Testis (tissue), 3 donors: ENCODE data around the gene HK3. TPM values are rescaled to one million over a fixed set of nuclear protein-coding genes. Genes with fewer than 3 reads are reported as not detected.

Experiments
- DNase-seq: peaks from one replicate; pipeline ENCODE4 v3.0.0-alpha.2; 2019
- H3K27ac ChIP-seq, 2 donors: fragments of 200-600 bp; sonication (generic); one replicate each; pipeline ENCODE4 v1.5.1; 2019
- H3K27me3 ChIP-seq: fragments of 200-600 bp; sonication (generic); one replicate; pipeline ENCODE4 v1.5.1; 2019
- H3K36me3 ChIP-seq: fragments of 200-600 bp; sonication (generic); one replicate; pipeline ENCODE4 v1.5.1; 2017; ENCODE audit warnings: low read depth; ENCODE audit errors: missing control alignments
- H3K4me1 ChIP-seq: fragments of 200-600 bp; sonication (generic); one replicate; pipeline ENCODE4 v1.5.1; 2019
- H3K4me3 ChIP-seq, 2 donors: fragments of 200-600 bp; sonication (generic); one replicate each; pipeline ENCODE4 v1.5.1; 2017 to 2019
- H3K9me3 ChIP-seq: fragments of 200-600 bp; sonication (generic); one replicate; pipeline ENCODE4 v1.5.1; 2017
- CTCF ChIP-seq, 3 experiments: fragments of 450-650 bp in 2 of 3; fragments of 200-600 bp in 1 of 3; sonication (generic) in 1 of 3; IDR thresholded peaks; one replicate each; pipeline ENCODE4 v1.5.1; 2016 to 2019; ENCODE audit warnings: antibody characterized with exemption in 3 of 3, mild to moderate bottlenecking in 2 of 3, moderate library complexity in 1 of 3
- POLR2A ChIP-seq: fragments of 450-650 bp; IDR thresholded peaks from one replicate; pipeline ENCODE4 v1.6.1; 2017; ENCODE audit warnings: antibody characterized with exemption, mild to moderate bottlenecking, moderate library complexity
- WGBS, 2 donors: methylation state at CpG; one replicate each; pipeline ENCODE4 v1.1.5; 2018; 5-methylcytosine and 5-hydroxymethylcytosine counted together
- intact Hi-C: fragments of 100-400 bp; cut with DNase I; formaldehyde crosslinking; loops from one replicate; pipeline ENCODE4 v1.15.1; 2023; ENCODE audit warnings: low total_unique reads
- polyA plus RNA-seq: library from polyadenylated mRNA; stranded (reverse); fragments of 350-450 nt; fragmentation: Illumina TruSeq; extraction: RNeasy Lipid Tissue Mini Kit (QIAGEN cat#74804); gene quantifications from one replicate; pipeline ENCODE4 v1.2.3, GENCODE V29; 2014; ENCODE audit warnings: low read depth, low replicate concordance; ENCODE audit not compliant: insufficient read depth
- total RNA-seq, 2 donors: library from RNA; depleted of rRNA; stranded (reverse); fragments of >200 nt; gene quantifications; one replicate each; pipeline ENCODE4 v1.2.3, GENCODE V29; 2016

Gene HK3
- total and polyA plus RNA-seq, 3 donors from 2014 or later, result 6.3 to 10.9 (median 6.4) TPM

DNA sequence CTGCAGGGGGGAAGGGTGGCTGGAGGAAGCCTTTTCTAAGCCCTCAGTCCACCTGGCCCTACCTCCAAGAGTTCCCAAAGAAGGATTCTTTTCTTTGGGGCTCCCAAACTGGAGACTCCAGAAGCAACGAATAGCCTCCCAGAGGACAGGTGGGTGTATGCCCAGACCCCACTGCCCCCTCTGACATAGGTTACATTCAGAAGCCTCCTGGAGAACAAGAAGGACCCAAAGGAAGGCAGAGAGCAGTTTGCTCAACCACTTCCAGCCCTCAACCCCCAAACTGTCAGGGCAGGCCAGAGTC, 10.3 kb downstream of the HK3 start:
- Histone ChIP-seq H3K27ac (no peak overlapping the region), H3K4me3 (no peak overlapping the region), H3K9me3 (no peaks in the 10 kb centered on the region), H3K36me3 (no peaks in the 10 kb centered on the region), H3K27me3 (no peaks in the 10 kb centered on the region), H3K4me1 (no peaks in the 10 kb centered on the region)
- no peak for TF ChIP-seq POLR2A
- TF ChIP-seq CTCF (IDR thresholded peaks at IDR 0.05), result no peak
- no peak for DNase-seq
- intact Hi-C loops, result no loop called here
- WGBS, 2 donors, result 88 to 100% methylated on average over 1 of the region's 1 CpG

DNA sequence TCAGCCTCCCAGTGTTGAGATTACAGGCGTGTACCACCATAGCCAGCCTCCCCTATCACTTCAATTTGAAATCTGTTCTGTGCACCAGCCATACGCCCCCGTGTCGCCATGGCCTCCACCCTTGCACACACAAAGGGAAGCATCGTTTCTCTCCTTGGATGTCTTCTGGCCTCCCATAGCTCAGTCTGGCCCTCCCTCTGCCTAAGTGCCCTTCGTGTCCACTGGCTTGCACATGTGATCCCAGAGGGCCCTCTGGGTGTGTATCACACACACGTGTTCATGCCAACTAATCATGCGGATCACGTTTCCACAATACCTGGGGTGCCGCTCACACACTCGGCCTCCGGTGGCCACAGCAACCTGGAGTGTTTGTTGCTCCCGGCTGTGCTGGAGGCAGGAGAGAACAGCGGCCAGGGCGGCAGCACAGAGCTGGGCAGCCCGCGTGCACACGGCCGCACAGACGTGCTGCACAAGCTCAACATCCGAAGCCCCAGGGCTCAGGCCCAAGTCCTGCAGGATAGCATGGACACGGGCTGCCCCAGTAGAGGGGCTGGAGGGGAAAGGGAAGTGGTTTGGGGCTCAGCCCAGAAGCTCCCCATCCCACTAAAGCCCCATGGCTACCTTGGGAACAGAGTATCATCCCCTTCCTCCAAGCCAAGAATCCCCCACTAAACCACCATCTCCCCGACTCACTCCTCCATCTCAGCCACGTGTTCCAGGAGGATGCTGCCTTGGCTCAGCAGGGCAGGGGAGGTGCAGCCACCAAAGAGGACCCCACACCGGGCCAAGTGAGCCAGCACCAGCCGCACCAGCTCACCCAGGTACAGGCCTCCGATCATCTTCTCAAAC, 10.9 kb downstream of the HK3 start:
- no peak for DNase-seq
- TF ChIP-seq POLR2A (no peak), CTCF (IDR thresholded peaks at IDR 0.05) (no peak)
- intact Hi-C loops, result no loop called here

GRCh38 chr5:176887252-176887849, 11.8 kb downstream of the HK3 start:
- H3K9me3 ChIP-seq, result no peaks in the 10 kb centered on the region
- intact Hi-C loops, result no loop called here
- TF ChIP-seq POLR2A, result no peak
- TF ChIP-seq CTCF (IDR thresholded peaks at IDR 0.05), result no peak
- no peak overlapping the region for H3K4me3 ChIP-seq
- no peak for DNase-seq
- H3K36me3 ChIP-seq, result no peaks in the 10 kb centered on the region
- no peak overlapping the region for H3K27ac ChIP-seq
- no peaks in the 10 kb centered on the region for H3K27me3 ChIP-seq
- H3K4me1 ChIP-seq, result no peaks in the 10 kb centered on the region
- WGBS, 2 donors, result 88 to 94% methylated on average over 10 to 28 of the region's 28 CpGs

More for the DNA sequence above, 10.9 kb downstream of the HK3 start:
- H3K4me3 ChIP-seq, result no peak overlapping the region
- H3K27ac ChIP-seq, result no peak overlapping the region
- no peaks in the 10 kb centered on the region for H3K4me1 ChIP-seq
- no peaks in the 10 kb centered on the region for H3K27me3 ChIP-seq
- WGBS, 2 donors, result 89% methylated on average over 25 of the region's 27 CpGs
- no peaks in the 10 kb centered on the region for H3K9me3 ChIP-seq
- no peaks in the 10 kb centered on the region for H3K36me3 ChIP-seq

DNA sequence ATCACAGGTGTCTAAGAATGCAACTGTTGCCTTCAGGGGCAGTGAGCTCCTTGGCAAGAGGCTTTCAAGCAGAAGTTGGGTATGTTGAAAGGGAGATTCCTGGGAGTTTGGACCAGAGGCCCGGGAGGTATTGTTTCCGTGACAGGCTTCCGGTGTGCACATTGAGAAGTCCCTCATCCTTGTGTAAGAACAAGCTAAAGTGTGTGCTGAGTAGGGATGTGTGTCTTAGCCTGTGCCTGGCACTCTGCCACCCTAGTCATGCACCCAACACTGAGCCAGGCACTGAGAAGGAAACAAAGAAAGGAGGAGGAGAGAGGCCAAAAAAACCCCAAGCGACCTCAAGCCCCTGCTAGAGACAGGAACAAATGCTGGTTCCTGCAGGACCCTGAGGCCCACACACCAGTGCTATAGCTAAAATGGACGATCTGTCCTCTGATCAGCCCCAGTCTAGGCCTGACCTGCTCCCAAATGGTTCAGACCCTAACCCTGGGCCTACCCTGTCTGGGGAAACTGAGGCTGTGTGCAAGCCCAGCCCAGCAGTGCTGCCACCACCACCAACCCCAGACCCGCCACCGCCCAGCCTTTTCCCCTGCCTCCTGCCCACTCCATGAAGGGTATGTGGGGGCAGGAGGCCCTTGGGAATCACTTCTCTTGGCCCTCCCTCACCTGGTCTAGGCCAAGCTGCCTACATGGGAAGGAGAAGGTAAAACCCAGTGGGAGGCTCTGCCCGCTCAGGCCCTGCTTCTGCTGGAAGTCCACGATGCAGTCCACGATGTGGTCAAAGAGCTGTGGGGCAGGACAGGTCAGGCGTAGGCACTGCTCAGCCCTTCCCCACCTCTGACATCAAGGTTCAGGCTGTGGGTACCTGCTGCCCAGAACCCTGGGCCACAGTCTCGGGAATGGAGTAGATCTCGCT, 12.6 kb downstream of the HK3 start:
- no peaks in the 10 kb centered on the region for H3K9me3 ChIP-seq
- H3K4me3 ChIP-seq, result no peak overlapping the region
- no peak for DNase-seq
- 90% methylated on average over 8 to 13 of the region's 13 CpGs for WGBS, 2 donors
- no peak overlapping the region for H3K27ac ChIP-seq
- H3K27me3 ChIP-seq, result no peaks in the 10 kb centered on the region
- H3K36me3 ChIP-seq, result no peaks in the 10 kb centered on the region
- intact Hi-C loops, result no loop called here
- TF ChIP-seq CTCF (IDR thresholded peaks at IDR 0.05), result no peak
- TF ChIP-seq POLR2A, result no peak
- no peaks in the 10 kb centered on the region for H3K4me1 ChIP-seq
